Right cardiac atrium (tissue), 5 donors: ENCODE data around the gene MPP2. TPM values are rescaled to one million over a fixed set of nuclear protein-coding genes. Genes with fewer than 3 reads are reported as not detected.
"Not testable (repeated sequence)": the region's sequence is repeated elsewhere in the genome, so short reads cannot be mapped to it uniquely, and the experiment has no call there.

Experiments used
- ATAC-seq, 2 donors: fragments of 200-7000 bp; cut with Tn5 transposase; one replicate each; pipeline versions ENCODE4 v1.8.0 to v1.9.1; 2020; ENCODE audit warnings: moderate library complexity in 2 of 2, mild to moderate bottlenecking in 1 of 2
- DNase-seq, 3 donors: peaks; one replicate each; pipeline ENCODE4 v3.0.0-alpha.2; 2020
- H3K27ac ChIP-seq: one replicate; pipeline ENCODE4 v1.5.1; 2013; ENCODE audit warnings: mild to moderate bottlenecking, low read length, control low read depth, moderate library complexity
- H3K27me3 ChIP-seq: one replicate; pipeline ENCODE4 v1.6.1; 2013; ENCODE audit not compliant: control insufficient read depth, insufficient read depth
- H3K4me1 ChIP-seq: one replicate; pipeline ENCODE4 v1.6.1; 2013; ENCODE audit warnings: low read length; ENCODE audit not compliant: control insufficient read depth, insufficient read depth
- H3K4me3 ChIP-seq: one replicate; pipeline ENCODE4 v1.5.1; 2013; ENCODE audit warnings: low read length, control low read depth
- H3K9me3 ChIP-seq: one replicate; pipeline ENCODE4 v1.6.1; 2013; ENCODE audit warnings: low read length; ENCODE audit not compliant: control insufficient read depth
- WGBS: extraction: QIAGEN DNeasy Blood & Tissue Kit; methylation state at CpG from one replicate; pipeline ENCODE4 v1.1.7; 2013; 5-methylcytosine and 5-hydroxymethylcytosine counted together
- intact Hi-C, 4 donors: fragments of 100-400 bp; cut with DNase I; formaldehyde crosslinking; loops; one replicate each; pipeline versions ENCODE4 v1.11.0 to v1.14.0; 2022 to 2023
- polyA plus RNA-seq: library from polyadenylated mRNA; stranded (reverse); fragments of 200-250 nt; gene quantifications from one replicate; pipeline ENCODE4 v1.2.3, GENCODE V29; 2013
- total RNA-seq, 4 donors: library from RNA; stranded (reverse); fragmentation: NEBNext Ultra II Directional; extraction: Animal tissue kit (Norgen Biotek cat#: 25700); gene quantifications; one replicate each; pipeline ENCODE4 v1.2.1, GENCODE V29; 2021
- donor health status: healthy with polysubstance abuse.
- donor health status: DM: no; HTN: yes; CAD: no.
- donor health status: DM: no; HTN: no; CAD: no.
- donor health status: DM: no; HTN: yes; CAD: no; lungs with severe emphysema.
- donor health status: DM: yes; HTN: yes; CAD: no.

Gene MPP2
- total and polyA plus RNA-seq, 5 donors = 8.7 to 20.7 (median 15.1) TPM

GRCh38 chr17:43842975-43843325, 64.4 kb downstream of the MPP2 start:
- intact Hi-C loops = no loop called here
- H3K4me1 ChIP-seq = no peaks in the 10 kb centered on the region
- H3K27ac ChIP-seq = no peak overlapping the region
- no peak overlapping the region for H3K4me3 ChIP-seq
- 79% methylated on average over 7 of the region's 7 CpGs for WGBS
- DNase-seq = no peak
- H3K9me3 ChIP-seq = no peaks in the 10 kb centered on the region
- H3K27me3 ChIP-seq = no peaks in the 10 kb centered on the region
- ATAC-seq = no peak

- H3K4me1 ChIP-seq, H3K9me3 ChIP-seq, H3K27me3 ChIP-seq, H3K4me3 ChIP-seq, ATAC-seq, H3K27ac ChIP-seq, intact Hi-C loops: not testable (repeated sequence)
- 83% methylated on average over 54 of the region's 54 CpGs for WGBS
- peak in 1 of 3 donors; percentile 72 for DNase-seq
These were observed 65.0 kb downstream of the MPP2 start for GRCh38 chr17:43842091-43842974.

GRCh38 chr17:43841282-43841681, 66.1 kb downstream of the MPP2 start:
- Histone ChIP-seq H3K27ac (no peak overlapping the region), H3K27me3 (no peaks in the 10 kb centered on the region), H3K4me3 (no peak overlapping the region), H3K9me3 (no peaks in the 10 kb centered on the region), H3K4me1 (no peaks in the 10 kb centered on the region)
- 68% methylated on average over 4 of the region's 4 CpGs for WGBS
- ATAC-seq (no peak), DNase-seq (no peak)
- intact Hi-C loops = no loop called here

GRCh38 chr17:43840814-43841213, 66.5 kb downstream of the MPP2 start:
- ATAC-seq (peak; percentile 47 to 50), DNase-seq (no peak)
- intact Hi-C loops = no loop called here
- no peak overlapping the region for H3K27ac ChIP-seq
- 38% methylated on average over 4 of the region's 4 CpGs for WGBS
- H3K4me1 ChIP-seq = no peaks in the 10 kb centered on the region
- no peak overlapping the region for H3K4me3 ChIP-seq
- no peaks in the 10 kb centered on the region for H3K9me3 ChIP-seq
- no peaks in the 10 kb centered on the region for H3K27me3 ChIP-seq

GRCh38 chr17:43839670-43840108, 67.6 kb downstream of the MPP2 start:
- WGBS = 50% methylated on average over 7 of the region's 7 CpGs
- intact Hi-C loops = no loop called here
- ATAC-seq (no peak), DNase-seq (no peak)
- no peak overlapping the region for H3K4me3 ChIP-seq
- no peaks in the 10 kb centered on the region for H3K9me3 ChIP-seq
- no peaks in the 10 kb centered on the region for H3K27me3 ChIP-seq
- H3K27ac ChIP-seq = no peak overlapping the region
- H3K4me1 ChIP-seq = no peaks in the 10 kb centered on the region

- DNase-seq = no peak
- H3K27me3 ChIP-seq = no peaks in the 10 kb centered on the region
- H3K9me3 ChIP-seq = no peaks in the 10 kb centered on the region
- intact Hi-C loops = loop anchor here in 1 of 4 donors (5.0 kb wide), 1 partner anchor 57 kb away; the partner anchor contains the start of gene DUSP3
- no peak overlapping the region for H3K27ac ChIP-seq
- H3K4me1 ChIP-seq = no peaks in the 10 kb centered on the region
- no peak for ATAC-seq
- 65% methylated on average over 2 of the region's 2 CpGs for WGBS
- no peak overlapping the region for H3K4me3 ChIP-seq
These were observed 73.2 kb downstream of the MPP2 start for GRCh38 chr17:43834106-43834505.

- DNase-seq = peak; percentile 76 to 93 (median 90)
- H3K4me1 ChIP-seq = no peaks in the 10 kb centered on the region
- peak within 1 kb of the TSS; percentile 63 for H3K27ac ChIP-seq
- intact Hi-C loops = loop anchor here in 1 of 4 donors (5.0 kb wide), 1 partner anchor 56 kb away; the partner anchor contains the start of gene DUSP3
- WGBS = 2% methylated on average over 86 of the region's 87 CpGs
- peak; percentile 88 to 90 for ATAC-seq
- H3K27me3 ChIP-seq = no peaks in the 10 kb centered on the region
- H3K9me3 ChIP-seq = no peaks in the 10 kb centered on the region
- H3K4me3 ChIP-seq = peak within 1 kb of the TSS; percentile 78
These were observed 74.1 kb downstream of the MPP2 start, which contains the start of gene MPP3 for GRCh38 chr17:43832976-43833829. Gene MPP3 (minus strand): TSS chr17:43833146. CDS start chr17:43831906, 1,240 bp downstream.

- intact Hi-C loops = loop anchor here in 1 of 4 donors (5.0 kb wide), 1 partner anchor 55 kb away; the partner anchor contains the start of gene DUSP3
- ATAC-seq = peak; percentile 48 to 65
- Histone ChIP-seq H3K4me3 (peak overlapping the region; percentile 78), H3K4me1 (no peaks in the 10 kb centered on the region), H3K27me3 (no peaks in the 10 kb centered on the region), H3K9me3 (no peaks in the 10 kb centered on the region), H3K27ac (peak overlapping the region; percentile 63)
- WGBS = 9% methylated on average over 49 of the region's 51 CpGs
- DNase-seq = peak; percentile 69 to 87 (median 83)
These were observed 75.0 kb downstream of the MPP2 start for GRCh38 chr17:43832168-43832975.

- WGBS = 66% methylated on average over 8 of the region's 8 CpGs
- peak; percentile 65 to 81 for ATAC-seq
- H3K27me3 ChIP-seq = no peaks in the 10 kb centered on the region
- H3K9me3 ChIP-seq = no peaks in the 10 kb centered on the region
- peak; percentile 71 to 90 (median 89) for DNase-seq
- intact Hi-C loops = loop anchor here in 1 of 4 donors (5.0 kb wide), 1 partner anchor 54 kb away; the partner anchor contains the start of gene DUSP3
- peak overlapping the region; percentile 78 for H3K4me3 ChIP-seq
- H3K4me1 ChIP-seq = no peaks in the 10 kb centered on the region
- peak overlapping the region; percentile 73 for H3K27ac ChIP-seq
These were observed 75.7 kb downstream of the MPP2 start for GRCh38 chr17:43831633-43832032.

GRCh38 chr17:43830510-43831140, 76.7 kb downstream of the MPP2 start:
- 80% methylated on average over 7 of the region's 7 CpGs for WGBS
- no peak overlapping the region for H3K4me3 ChIP-seq
- no peak for DNase-seq
- no peaks in the 10 kb centered on the region for H3K4me1 ChIP-seq
- no peaks in the 10 kb centered on the region for H3K27me3 ChIP-seq
- H3K9me3 ChIP-seq = no peaks in the 10 kb centered on the region
- intact Hi-C loops = loop anchor here in 1 of 4 donors (5.0 kb wide), 1 partner anchor 53 kb away; the partner anchor contains the start of gene DUSP3
- ATAC-seq = no peak
- peak overlapping the region; percentile 73 for H3K27ac ChIP-seq
